Measurements from ENCODE around the gene LIMS1. TPM values are rescaled to one million over a fixed set of nuclear protein-coding genes. Genes with fewer than 3 reads are reported as not detected.
A peak's percentile ranks its signal among the peaks of the same experiment; 100 is the strongest.
"Not testable (repeated sequence)": the region's sequence is repeated elsewhere in the genome, so short reads cannot be mapped to it uniquely, and the experiment has no call there.

The LIMS1 gene
- polyA plus RNA-seq, 3 donors, result 44.0 to 130 (median 124) TPM

DNA sequence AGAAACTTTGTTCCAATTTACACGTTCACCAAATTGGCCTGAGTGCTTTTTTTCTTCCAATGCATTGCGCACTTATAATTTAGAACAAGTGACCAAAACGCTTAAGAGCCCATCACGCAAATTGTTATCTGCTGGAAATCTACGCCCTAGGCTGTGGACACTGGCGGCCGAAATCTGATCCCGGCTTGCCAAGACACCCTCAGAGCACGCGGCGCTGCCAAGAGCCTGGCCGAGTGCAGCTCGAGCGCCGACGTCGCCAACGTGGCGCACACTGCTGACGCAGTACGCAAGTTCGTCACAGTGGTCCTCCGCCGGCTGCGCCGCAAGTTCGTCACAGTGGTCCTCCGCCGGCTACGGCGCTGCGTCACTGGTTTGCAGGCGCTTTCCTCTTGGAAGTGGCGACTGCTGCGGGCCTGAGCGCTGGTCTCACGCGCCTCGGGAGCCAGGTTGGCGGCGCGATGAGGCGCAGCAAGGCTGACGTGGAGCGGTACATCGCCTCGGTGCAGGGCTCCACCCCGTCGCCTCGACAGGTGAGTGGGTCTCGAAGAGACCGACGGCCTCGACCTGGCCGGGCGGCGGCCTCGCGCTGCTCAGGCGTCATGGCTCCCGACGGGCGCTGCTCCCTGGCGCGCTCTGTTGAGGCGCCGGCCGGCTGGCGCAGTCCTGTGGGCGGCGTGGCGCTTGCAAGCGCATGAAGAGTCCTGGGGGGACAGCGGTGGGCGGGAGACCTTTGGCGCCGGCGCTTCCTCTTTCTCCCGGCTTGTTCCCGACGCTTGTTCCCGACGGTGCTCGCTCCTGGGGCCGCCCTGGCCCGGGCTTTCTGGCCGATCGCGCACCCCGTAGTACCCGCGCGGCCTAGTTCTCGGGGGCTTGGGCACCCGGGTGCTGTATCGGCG, 185.1 kb downstream of the LIMS1 start, which contains the start of gene RANBP2:
Gene RANBP2, plus strand, starts transcription at position 334 of the 896 bp plus-strand sequence. Its CDS starts 125 bp downstream, at position 459.
- Mint-ChIP-seq H3K4me3 (peak within 1 kb of the TSS; percentile 85 to 89), H3K27me3 (ENCODE audit: low read depth in 3 of 3) (no peaks in the 10 kb centered on the region), H3K4me1 (peaks cover 18% of the 10 kb centered on the region), H3K27ac (peak within 1 kb of the TSS; percentile 95 to 97 (median 95)), H3K9me3 (no peaks in the 10 kb centered on the region), H3K36me3 (no peaks in the 10 kb centered on the region)
- H3K79me2 ChIP-seq (ENCODE audit: insufficient read depth, low read length), result peaks cover 43% of the 10 kb centered on the region
- intact Hi-C loops (cut with micrococcal nuclease), result loop anchor here in 1 of 2 donors (10.0 kb wide), 1 partner anchor 115 kb away; no protein-coding TSS in a partner anchor
- peak within 1 kb of the TSS; percentile 92 for H3K9ac ChIP-seq (ENCODE audit: insufficient read depth, low read length, poor library complexity, severe bottlenecking)
- WGBS (ENCODE audit: insufficient coverage), result under 1% methylated on average over 85 of the region's 97 CpGs
- TF ChIP-seq, protein P1, sequence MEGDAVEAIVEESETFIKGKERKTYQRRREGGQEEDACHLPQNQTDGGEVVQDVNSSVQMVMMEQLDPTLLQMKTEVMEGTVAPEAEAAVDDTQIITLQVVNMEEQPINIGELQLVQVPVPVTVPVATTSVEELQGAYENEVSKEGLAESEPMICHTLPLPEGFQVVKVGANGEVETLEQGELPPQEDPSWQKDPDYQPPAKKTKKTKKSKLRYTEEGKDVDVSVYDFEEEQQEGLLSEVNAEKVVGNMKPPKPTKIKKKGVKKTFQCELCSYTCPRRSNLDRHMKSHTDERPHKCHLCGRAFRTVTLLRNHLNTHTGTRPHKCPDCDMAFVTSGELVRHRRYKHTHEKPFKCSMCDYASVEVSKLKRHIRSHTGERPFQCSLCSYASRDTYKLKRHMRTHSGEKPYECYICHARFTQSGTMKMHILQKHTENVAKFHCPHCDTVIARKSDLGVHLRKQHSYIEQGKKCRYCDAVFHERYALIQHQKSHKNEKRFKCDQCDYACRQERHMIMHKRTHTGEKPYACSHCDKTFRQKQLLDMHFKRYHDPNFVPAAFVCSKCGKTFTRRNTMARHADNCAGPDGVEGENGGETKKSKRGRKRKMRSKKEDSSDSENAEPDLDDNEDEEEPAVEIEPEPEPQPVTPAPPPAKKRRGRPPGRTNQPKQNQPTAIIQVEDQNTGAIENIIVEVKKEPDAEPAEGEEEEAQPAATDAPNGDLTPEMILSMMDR (IDR thresholded peaks at IDR 0.05), result no peak
- H3K9me3 ChIP-seq (replicated peaks in 1 of 2; ENCODE audit: control insufficient read depth in 1 of 2, insufficient read depth in 1 of 2, low read length in 2 of 2), result no peaks in the 10 kb centered on the region
- peak within 1 kb of the TSS; percentile 54 to 83 (median 68) for H3K4me3 ChIP-seq (replicated peaks in 1 of 3; ENCODE audit: low read depth in 2 of 3, low read length in 3 of 3)
- peak; percentile 96 to 97 (median 97) for DNase-seq
- peak within 1 kb of the TSS; percentile 85 for H2AFZ ChIP-seq (ENCODE audit: insufficient read depth, low read depth, low read length, poor library complexity, severe bottlenecking)
- peak within 1 kb of the TSS; percentile 78 for H3K4me2 ChIP-seq (replicated peaks; ENCODE audit: extremely low read depth, low read length, poor library complexity, severe bottlenecking)
- no peaks in the 10 kb centered on the region for H3K27me3 ChIP-seq (ENCODE audit: control insufficient read depth in 2 of 2, insufficient read depth in 2 of 2, low read length in 2 of 2)
- H3K27ac ChIP-seq (ENCODE audit: low read depth in 1 of 2, low read length in 2 of 2), result peak within 1 kb of the TSS; percentile 88 to 95
- no peaks in the 10 kb centered on the region for H3K36me3 ChIP-seq (replicated peaks in 1 of 2; ENCODE audit: control insufficient read depth in 1 of 2, insufficient read depth in 2 of 2, low read length in 2 of 2)
- H4K20me1 ChIP-seq (ENCODE audit: insufficient read depth, low read length), result peaks cover 7% of the 10 kb centered on the region
- H3K4me1 ChIP-seq (ENCODE audit: control insufficient read depth in 1 of 2, insufficient read depth in 2 of 2, low read length in 2 of 2), result peaks cover 9 to 13% of the 10 kb centered on the region in 2 donors

DNA sequence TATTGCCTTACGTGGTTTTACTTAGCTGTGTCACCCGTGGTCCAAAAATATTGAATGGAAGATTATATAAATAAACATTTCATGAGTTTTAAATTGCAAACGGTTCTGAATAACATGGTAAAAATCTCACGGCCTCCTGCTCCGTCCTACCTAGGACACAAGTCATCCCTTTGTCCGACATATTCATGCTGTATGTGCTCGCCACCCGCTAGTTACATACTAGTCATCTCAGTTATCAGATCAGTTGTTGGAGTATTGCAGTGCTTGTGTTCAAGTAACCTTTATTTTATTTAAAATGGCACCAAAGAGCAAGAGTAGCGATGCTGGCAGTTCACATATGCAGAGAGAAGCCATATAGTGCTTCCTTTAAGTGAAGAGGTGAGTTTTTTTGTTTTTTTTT, 191.8 kb downstream of the LIMS1 start:
- H3K9me3 ChIP-seq (replicated peaks in 1 of 2; ENCODE audit: control insufficient read depth in 1 of 2, insufficient read depth in 1 of 2, low read length in 2 of 2); DNase-seq; H3K36me3 ChIP-seq (replicated peaks in 1 of 2; ENCODE audit: control insufficient read depth in 1 of 2, insufficient read depth in 2 of 2, low read length in 2 of 2); H3K4me3 ChIP-seq (replicated peaks in 1 of 3; ENCODE audit: low read depth in 2 of 3, low read length in 3 of 3); H3K9ac ChIP-seq (ENCODE audit: insufficient read depth, low read length, poor library complexity, severe bottlenecking); H2AFZ ChIP-seq (ENCODE audit: insufficient read depth, low read depth, low read length, poor library complexity, severe bottlenecking); intact Hi-C loops (cut with micrococcal nuclease); H3K4me1 ChIP-seq (ENCODE audit: control insufficient read depth in 1 of 2, insufficient read depth in 2 of 2, low read length in 2 of 2); H3K27me3 Mint-ChIP-seq (ENCODE audit: low read depth in 3 of 3); H3K27ac ChIP-seq (ENCODE audit: low read depth in 1 of 2, low read length in 2 of 2); H3K4me3 Mint-ChIP-seq; H3K4me2 ChIP-seq (replicated peaks; ENCODE audit: extremely low read depth, low read length, poor library complexity, severe bottlenecking); H3K9me3 Mint-ChIP-seq; H3K27me3 ChIP-seq (ENCODE audit: control insufficient read depth in 2 of 2, insufficient read depth in 2 of 2, low read length in 2 of 2): not testable (repeated sequence)
- peaks cover 2 to 12% of the 10 kb centered on the region in 2 donors for H3K36me3 Mint-ChIP-seq
- H3K4me1 Mint-ChIP-seq, result peaks cover 23% of the 10 kb centered on the region
- WGBS (ENCODE audit: insufficient coverage), result 90% methylated on average over 2 of the region's 9 CpGs
- Histone ChIP-seq H4K20me1 (ENCODE audit: insufficient read depth, low read length) (peaks cover 46% of the 10 kb centered on the region), H3K79me2 (ENCODE audit: insufficient read depth, low read length) (peaks cover 66% of the 10 kb centered on the region)
- peak overlapping the region in 3 of 7 donors; percentile 17 to 71 (median 26) for H3K27ac Mint-ChIP-seq

DNA sequence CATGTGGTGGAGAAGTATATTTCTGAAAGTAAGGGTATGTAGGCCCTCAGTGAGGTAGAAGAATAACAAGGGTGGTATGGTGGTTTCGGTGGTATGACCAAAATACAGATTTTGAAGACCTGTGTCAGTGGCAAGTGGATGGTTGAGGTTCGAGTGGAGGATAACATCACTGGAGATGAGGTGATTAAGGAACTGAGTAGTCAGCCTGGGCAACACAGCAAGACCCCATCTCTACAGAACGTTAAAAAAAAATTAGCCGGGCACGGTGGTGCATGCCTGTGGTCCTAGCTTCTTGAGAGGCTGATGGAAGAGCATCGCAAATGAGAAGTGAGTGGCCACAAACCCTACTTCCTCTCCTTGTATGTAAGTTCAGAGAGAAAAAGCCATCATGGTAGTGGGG, 200.4 kb downstream of the LIMS1 start:
- H3K9ac ChIP-seq (ENCODE audit: insufficient read depth, low read length, poor library complexity, severe bottlenecking); DNase-seq; H3K27me3 Mint-ChIP-seq (ENCODE audit: low read depth in 3 of 3); H3K27ac ChIP-seq (ENCODE audit: low read depth in 1 of 2, low read length in 2 of 2); H3K4me2 ChIP-seq (replicated peaks; ENCODE audit: extremely low read depth, low read length, poor library complexity, severe bottlenecking); H2AFZ ChIP-seq (ENCODE audit: insufficient read depth, low read depth, low read length, poor library complexity, severe bottlenecking); H4K20me1 ChIP-seq (ENCODE audit: insufficient read depth, low read length); H3K9me3 Mint-ChIP-seq; H3K79me2 ChIP-seq (ENCODE audit: insufficient read depth, low read length); H3K4me3 ChIP-seq (replicated peaks in 1 of 3; ENCODE audit: low read depth in 2 of 3, low read length in 3 of 3); H3K4me3 Mint-ChIP-seq; H3K4me1 ChIP-seq (ENCODE audit: control insufficient read depth in 1 of 2, insufficient read depth in 2 of 2, low read length in 2 of 2); H3K27me3 ChIP-seq (ENCODE audit: control insufficient read depth in 2 of 2, insufficient read depth in 2 of 2, low read length in 2 of 2); H3K9me3 ChIP-seq (replicated peaks in 1 of 2; ENCODE audit: control insufficient read depth in 1 of 2, insufficient read depth in 1 of 2, low read length in 2 of 2); intact Hi-C loops (cut with micrococcal nuclease); H3K4me1 Mint-ChIP-seq: not testable (repeated sequence)
- peaks cover 45 to 64% of the 10 kb centered on the region in 2 donors for H3K36me3 Mint-ChIP-seq
- H3K27ac Mint-ChIP-seq, result peak overlapping the region in 4 of 7 donors; percentile 4 to 73 (median 48)
- WGBS (ENCODE audit: insufficient coverage), result 100% methylated on average over 1 of the region's 6 CpGs
- peaks cover 9 to 55% of the 10 kb centered on the region in 2 donors for H3K36me3 ChIP-seq (replicated peaks in 1 of 2; ENCODE audit: control insufficient read depth in 1 of 2, insufficient read depth in 2 of 2, low read length in 2 of 2)

Data from CD14-positive monocyte (primary cell).